HG03095 (cell line): ENCODE measurements around the gene AGTPBP1.

Experiments used
- ATAC-seq: cut with Tn5 transposase; IDR thresholded peaks from one replicate; pipeline ENCODE4 v1.9.1; 2021; ENCODE audit warnings: moderate library complexity; ENCODE audit not compliant: unreplicated experiment

The AGTPBP1 gene

DNA sequence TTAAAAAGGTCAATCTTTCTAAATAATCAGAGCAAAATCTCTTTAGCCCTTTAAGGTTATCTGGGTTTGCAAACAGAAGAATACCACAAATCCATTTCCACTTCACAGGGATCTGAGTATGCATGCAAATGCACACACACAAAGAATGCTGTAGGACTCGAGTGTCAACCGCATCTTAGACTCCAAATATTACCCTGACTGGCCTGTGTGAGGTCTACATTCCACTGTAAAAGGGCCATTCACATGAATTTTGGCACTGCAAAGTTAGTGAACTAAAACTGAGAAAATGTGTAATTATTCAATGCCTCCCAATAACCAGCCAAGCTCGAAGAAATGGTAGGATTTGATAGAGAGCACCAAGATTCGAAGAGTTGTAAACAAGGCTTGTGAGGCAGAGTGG is 199.9 kb downstream of the AGTPBP1 start:
- no peak for ATAC-seq

- ATAC-seq, result no peak
These were observed 205.2 kb downstream of the AGTPBP1 start for GRCh38 chr9:85536514-85536913.

GRCh38 chr9:85536076-85536475 is 205.7 kb downstream of the AGTPBP1 start:
- no peak for ATAC-seq

DNA sequence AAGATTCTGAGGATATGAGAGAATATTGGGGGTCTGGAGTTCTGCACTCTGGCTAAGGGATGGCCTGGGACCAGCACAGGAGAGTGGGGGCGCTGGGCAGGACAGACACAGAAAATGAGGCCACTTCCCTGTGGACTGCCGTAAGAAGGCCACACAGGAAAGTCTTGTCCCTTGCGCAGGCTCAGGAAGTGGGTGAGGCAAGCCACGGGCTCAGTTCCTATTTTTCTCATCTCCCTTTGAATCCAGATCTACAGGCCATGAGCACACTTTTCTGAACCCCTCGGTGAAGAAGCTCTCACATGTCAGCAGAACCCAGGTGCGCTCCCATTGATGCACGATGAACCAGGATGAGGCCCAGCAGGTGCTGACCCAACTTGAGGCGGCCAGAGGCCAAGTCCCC is 207.4 kb downstream of the AGTPBP1 start:
- ATAC-seq, result no peak

DNA sequence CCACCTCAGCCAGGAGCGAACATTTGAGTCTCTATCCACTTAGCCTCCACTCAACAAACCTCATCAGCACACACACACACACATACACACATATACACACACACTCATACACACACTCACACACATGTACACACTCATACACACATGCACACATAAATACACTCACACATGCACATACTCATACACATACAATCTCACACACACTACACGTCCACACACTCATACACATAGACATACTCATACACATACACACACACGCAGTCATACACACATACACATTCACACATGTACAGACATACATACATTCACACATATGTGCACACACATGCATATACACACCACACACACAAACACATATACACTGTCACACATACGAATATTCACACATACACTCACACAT is 208.2 kb downstream of the AGTPBP1 start:
- ATAC-seq, result no peak

- no peak for ATAC-seq
These were observed 211.0 kb downstream of the AGTPBP1 start for GRCh38 chr9:85530721-85531120.

- ATAC-seq, result no peak
These were observed 213.1 kb downstream of the AGTPBP1 start for GRCh38 chr9:85528607-85529006.

GRCh38 chr9:85528142-85528541 is 213.6 kb downstream of the AGTPBP1 start:
- ATAC-seq, result no peak

DNA sequence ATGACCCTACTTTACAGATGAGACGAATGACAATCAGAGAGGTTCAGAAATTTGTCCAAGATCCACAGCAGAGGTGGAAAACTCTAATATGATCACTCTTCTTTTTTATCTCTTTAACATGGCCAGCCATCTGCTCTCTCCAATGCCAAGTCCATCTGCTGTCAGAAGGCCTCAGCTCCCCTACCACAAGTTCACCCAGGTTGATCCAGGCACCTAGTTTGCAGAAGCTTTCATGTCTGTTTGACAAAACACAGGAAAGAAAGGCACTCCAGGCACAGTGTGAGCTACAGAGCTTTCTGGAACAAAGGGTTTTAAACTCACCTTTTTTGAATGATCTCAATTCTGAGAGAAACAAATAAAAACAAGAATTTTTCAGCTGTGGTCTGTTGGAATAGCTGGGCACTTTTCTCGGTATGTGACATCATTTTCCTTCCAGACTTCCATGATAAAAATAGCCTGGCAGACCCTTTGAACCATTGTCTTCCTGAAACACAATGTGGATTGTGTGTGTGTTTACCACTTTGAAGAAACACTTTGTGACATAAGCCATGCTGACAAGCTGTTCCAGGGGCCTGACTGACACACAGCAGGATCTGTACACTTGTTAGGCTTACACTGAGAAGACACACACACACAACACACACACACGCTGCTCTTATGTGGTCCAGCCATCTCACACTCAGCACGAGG is 214.3 kb downstream of the AGTPBP1 start:
- ATAC-seq, result no peak

- ATAC-seq, result no peak
These were observed 217.2 kb downstream of the AGTPBP1 start for GRCh38 chr9:85524531-85524930.

DNA sequence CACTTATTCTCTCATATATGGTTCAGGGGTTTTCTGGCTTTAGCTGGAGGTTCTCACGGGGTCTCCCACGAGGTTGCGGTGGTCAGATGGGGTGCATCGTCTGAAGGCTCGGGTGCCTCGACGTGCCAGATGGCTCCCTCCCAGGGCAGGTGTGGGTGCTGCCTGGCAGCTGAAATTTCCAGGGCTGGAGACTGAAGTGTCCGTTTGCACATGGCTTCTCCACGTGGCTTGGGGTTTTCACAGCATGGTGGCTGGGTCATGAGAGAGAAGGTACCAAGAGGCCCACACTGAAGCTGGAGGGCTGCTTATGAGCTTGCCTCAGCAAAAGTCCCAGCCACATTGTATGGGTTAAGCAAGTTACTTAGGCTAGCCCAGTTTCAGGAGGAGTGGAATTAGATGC is 218.6 kb downstream of the AGTPBP1 start:
- no peak for ATAC-seq

DNA sequence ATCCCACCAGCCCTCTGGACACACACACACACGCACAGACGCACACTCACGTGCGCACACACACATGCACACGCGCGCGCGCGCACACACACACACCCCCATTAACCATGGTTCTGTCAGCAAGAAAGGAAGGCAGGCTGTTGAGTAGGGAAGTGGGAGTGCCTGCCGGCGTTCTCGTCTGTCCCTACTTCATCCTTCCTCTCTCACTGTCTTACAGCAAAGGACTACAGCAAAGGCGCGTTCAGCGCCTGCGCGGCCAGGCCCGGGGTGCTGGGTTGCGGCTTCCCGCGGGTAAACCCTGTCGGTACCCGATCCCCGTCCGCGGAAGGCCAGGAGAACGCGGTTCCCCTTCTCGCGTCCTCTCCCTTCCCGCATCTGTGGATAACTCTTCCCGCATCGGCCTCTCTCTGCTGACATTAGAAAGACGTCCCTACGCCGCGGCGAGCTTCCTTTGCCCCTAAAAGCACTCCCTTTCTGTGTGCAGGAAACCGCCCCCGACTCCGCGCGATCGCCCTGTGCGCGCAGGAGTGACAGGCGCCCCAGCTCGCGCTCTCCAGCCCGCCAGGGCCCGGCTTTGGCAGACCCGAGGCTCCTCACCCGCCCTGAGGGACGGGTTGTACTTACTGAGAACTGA is 219.2 kb downstream of the AGTPBP1 start:
- no peak for ATAC-seq

DNA sequence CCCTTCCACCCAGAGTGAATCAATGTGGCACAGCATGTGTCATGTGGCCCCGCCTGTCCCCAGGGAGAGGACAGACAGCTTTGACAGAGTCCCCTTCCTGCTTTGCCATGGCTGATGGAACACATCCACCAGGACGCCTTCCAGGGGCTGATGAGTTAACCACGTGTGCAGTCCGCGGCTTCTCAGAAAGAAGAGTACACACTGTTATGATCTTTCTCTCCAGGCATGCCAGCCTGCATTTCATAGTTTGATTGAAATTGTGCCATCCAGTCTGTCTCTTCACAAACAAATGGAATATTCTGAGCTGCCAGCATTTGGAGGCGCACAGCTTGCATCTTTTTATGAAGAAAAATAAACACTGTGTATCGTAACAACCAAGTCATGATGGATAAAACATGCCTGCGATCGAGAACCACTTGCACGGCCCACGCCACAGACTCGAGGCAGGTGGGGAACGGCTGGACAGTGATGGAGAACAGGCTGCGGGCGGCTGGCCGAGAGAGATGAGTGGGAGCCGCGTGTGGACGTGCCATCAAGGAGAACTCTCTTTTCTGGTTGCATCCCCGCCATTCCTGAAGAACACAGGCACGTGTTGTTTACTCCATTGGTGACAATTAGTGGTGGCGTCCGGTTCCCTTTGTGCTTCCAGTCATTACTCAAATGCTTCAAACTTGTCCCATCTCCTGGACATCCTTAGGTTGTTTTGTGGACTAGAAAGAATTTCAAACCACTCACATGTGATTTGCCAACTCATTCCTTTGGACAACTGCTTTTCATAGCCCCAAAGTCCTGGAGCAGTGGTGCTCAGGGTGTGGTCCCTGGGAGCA is 220.2 kb downstream of the AGTPBP1 start:
- no peak for ATAC-seq

GRCh38 chr9:85516976-85517637 is 224.6 kb downstream of the AGTPBP1 start:
- no peak for ATAC-seq

DNA sequence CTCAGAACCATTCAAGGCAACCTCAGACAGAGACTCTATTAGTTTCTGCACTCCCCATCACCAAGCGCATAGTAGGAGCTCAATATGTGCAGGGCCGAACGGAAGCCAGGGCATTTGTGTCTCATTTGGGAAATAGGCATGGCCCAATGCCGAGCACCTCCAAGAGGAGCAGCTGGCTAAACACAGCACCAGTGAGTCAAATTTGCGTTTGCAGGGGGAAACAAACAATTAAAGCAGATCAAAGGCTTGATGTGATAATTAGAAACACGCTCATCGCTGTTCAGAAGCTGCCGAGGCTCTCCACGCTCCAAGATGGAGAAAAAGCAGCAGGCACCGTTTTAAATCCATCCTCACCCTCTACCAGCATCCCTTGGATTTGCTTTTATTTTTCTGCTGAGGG is 225.3 kb downstream of the AGTPBP1 start:
- no peak for ATAC-seq

- no peak for ATAC-seq
These were observed 226.7 kb downstream of the AGTPBP1 start for GRCh38 chr9:85515021-85515420.

- ATAC-seq, result no peak
These were observed 227.5 kb downstream of the AGTPBP1 start for GRCh38 chr9:85514256-85514655.

GRCh38 chr9:85511746-85512145 is 230.0 kb downstream of the AGTPBP1 start:
- ATAC-seq, result no peak

DNA sequence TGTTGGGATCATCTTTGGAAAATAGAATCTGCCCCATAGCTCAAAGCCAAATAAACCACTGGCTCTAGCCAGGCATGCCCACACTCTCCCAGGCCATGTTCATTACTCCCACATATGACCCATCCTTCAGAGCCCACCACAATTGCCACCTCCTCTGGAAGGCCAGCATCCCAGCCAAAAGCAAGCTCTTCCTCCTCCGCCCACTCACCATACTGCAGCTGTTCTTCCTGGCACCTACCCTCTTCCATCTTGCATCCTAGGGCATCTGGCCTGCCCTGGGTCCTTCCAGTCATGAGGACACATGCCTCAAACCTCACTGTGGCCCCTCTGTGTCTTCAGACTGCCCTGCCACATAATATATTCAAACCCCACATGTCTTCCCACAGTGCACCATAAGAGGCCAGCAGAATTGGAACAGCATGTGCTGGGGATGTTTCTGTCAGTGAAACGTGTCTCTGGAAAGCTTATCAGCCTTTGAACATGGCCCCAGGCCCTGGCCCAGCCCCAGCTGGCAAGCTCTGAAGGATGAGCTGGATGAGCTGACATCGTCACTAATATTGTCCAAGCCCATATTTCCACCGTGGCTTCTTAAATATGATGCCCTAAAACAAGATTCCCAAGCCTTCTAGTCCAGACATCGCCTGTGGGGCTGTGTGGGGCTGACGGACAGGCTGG is 230.8 kb downstream of the AGTPBP1 start:
- no peak for ATAC-seq

DNA sequence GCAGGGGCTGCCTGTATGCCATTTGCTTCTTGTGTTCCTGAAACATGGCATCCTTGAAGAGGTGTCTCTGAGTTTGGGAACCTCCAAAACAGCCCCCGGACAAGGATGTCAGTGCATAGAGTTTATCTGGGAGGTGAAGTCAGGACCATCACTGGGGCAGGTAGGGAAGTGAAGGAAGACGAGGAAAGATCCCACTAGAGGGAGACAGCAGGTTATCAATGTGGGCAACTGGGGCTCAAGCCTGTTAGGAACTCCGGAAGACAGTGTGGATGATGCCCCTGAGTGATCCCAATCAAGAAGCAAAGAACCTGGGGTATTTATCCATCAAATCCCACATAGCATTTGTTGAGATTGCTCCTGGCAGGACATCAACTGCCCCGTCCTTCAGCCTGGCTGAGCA is 233.1 kb downstream of the AGTPBP1 start:
- no peak for ATAC-seq

GRCh38 chr9:85505612-85506011 is 236.1 kb downstream of the AGTPBP1 start:
- no peak for ATAC-seq
